Gastroesophageal sphincter (tissue), 4 donors: ENCODE results near the gene CPED1. TPM values are rescaled to one million over a fixed set of nuclear protein-coding genes. Genes with fewer than 3 reads are reported as not detected.
A peak's percentile ranks its signal among the peaks of the same experiment; 100 is the strongest.

Experiments used
- ATAC-seq: fragments of 150-250 bp; one replicate; pipeline ENCODE4 v1.9.1; 2016; ENCODE audit warnings: mild to moderate bottlenecking, moderate library complexity
- H3K27ac ChIP-seq, 4 donors: fragments of 200-600 bp; sonication (generic) in 3 of 4; 1 replicate in 3 of 4; 2 replicates in 1 of 4; pipeline ENCODE4 v1.5.1; 2016 to 2019
- H3K27me3 ChIP-seq: fragments of 200-600 bp; sonication (generic); one replicate; pipeline ENCODE4 v1.5.1; 2019
- H3K36me3 ChIP-seq, 2 donors: fragments of 200-600 bp; sonication (generic); one replicate each; pipeline ENCODE4 v1.5.1; 2019; ENCODE audit warnings: control low read depth in 1 of 2
- H3K4me1 ChIP-seq, 3 donors: fragments of 200-600 bp; sonication (generic); 1 replicate in 2 of 3; 2 replicates in 1 of 3; pipeline ENCODE4 v1.5.1; 2016 to 2019; ENCODE audit warnings: control low read depth in 2 of 3
- H3K4me3 ChIP-seq, 2 donors: fragments of 200-600 bp; sonication (generic); one replicate each; pipeline ENCODE4 v1.5.1; 2019; ENCODE audit warnings: mild to moderate bottlenecking in 1 of 2, moderate library complexity in 1 of 2
- H3K9me3 ChIP-seq, 3 donors: fragments of 200-600 bp; sonication (generic); one replicate each; pipeline ENCODE4 v1.5.1; 2017 to 2019; ENCODE audit warnings: control low read depth in 2 of 3
- CTCF ChIP-seq, 4 experiments: fragments of 200-600 bp in 2 of 4; fragments of 450-650 bp in 2 of 4; sonication (generic) in 1 of 4; IDR thresholded peaks; one replicate each; pipeline ENCODE4 v1.5.1; 2017 to 2019; ENCODE audit warnings: antibody characterized with exemption in 4 of 4, mild to moderate bottlenecking in 2 of 4, moderate library complexity in 2 of 4
- EP300 ChIP-seq: sonication (generic); formaldehyde crosslinking; IDR thresholded peaks from one replicate; pipeline ENCODE4 v1.6.1; 2017; ENCODE audit warnings: antibody characterized with exemption, mild to moderate bottlenecking
- POLR2A ChIP-seq, 2 donors: fragments of 450-650 bp; IDR thresholded peaks; one replicate each; pipeline ENCODE4 v1.6.1; 2017; ENCODE audit warnings: antibody characterized with exemption in 2 of 2, mild to moderate bottlenecking in 2 of 2, moderate library complexity in 1 of 2
- POLR2AphosphoS5 ChIP-seq: sonication (generic); formaldehyde crosslinking; IDR thresholded peaks from one replicate; pipeline ENCODE4 v1.6.1; 2017; ENCODE audit warnings: antibody characterized with exemption
- WGBS, 2 donors: methylation state at CpG; one replicate each; pipeline ENCODE4 v1.1.5; 2018; ENCODE audit warnings: low coverage in 1 of 2; 5-methylcytosine and 5-hydroxymethylcytosine counted together
- total RNA-seq, 4 donors: library from RNA; depleted of rRNA; stranded (reverse); fragments of >200 nt; gene quantifications; one replicate each; pipeline ENCODE4 v1.1.0, GENCODE V29; 2016

CPED1 gene
- total RNA-seq, 4 donors from 2014 or later = 35.1 to 97.7 (median 60.5) TPM

GRCh38 chr7:121027761-121028669, 39.5 kb downstream of the CPED1 start:
- ATAC-seq = no peak
- peaks cover 8 to 49% (median 8%) of the 10 kb centered on the region in 3 donors for H3K4me1 ChIP-seq
- no peaks in the 10 kb centered on the region for H3K9me3 ChIP-seq
- WGBS, 2 donors = 34 to 66% methylated on average over 10 of the region's 10 CpGs
- no peaks in the 10 kb centered on the region for H3K27me3 ChIP-seq
- H3K36me3 ChIP-seq = no peaks in the 10 kb centered on the region
- no peak overlapping the region for H3K4me3 ChIP-seq
- TF ChIP-seq POLR2A (IDR thresholded peaks at IDR 0.05) = no peak
- no peak for TF ChIP-seq CTCF (IDR thresholded peaks at IDR 0.05)
- TF ChIP-seq EP300 = no peak
- TF ChIP-seq POLR2AphosphoS5 = no peak
- H3K27ac ChIP-seq = peak overlapping the region in 2 of 4 donors; percentile 10 to 22

DNA sequence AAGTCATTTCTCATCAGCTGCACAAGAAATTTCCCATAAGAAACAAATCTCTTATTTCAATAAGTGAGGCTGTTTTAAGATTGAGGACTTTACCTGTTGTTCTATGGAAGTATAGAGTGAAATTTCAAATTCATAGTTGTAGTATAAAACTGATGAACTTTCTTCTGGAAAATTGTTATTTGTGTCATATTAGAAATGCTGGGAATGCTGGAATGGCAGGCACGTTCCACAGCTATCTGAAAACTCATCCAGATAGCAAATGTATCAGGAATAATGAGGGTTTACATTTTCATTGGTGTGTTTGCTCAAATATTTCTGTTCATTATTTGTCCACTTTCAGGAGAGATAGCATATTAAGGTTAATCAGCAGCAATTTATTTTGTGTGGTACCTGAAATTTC, 40.8 kb downstream of the CPED1 start:
- no peak for ATAC-seq
- Histone ChIP-seq H3K27ac (no peak overlapping the region), H3K4me1 (peaks cover 0 to 45% (median 0%) of the 10 kb centered on the region in 3 donors), H3K9me3 (no peaks in the 10 kb centered on the region), H3K36me3 (no peaks in the 10 kb centered on the region), H3K27me3 (no peaks in the 10 kb centered on the region), H3K4me3 (no peak overlapping the region)
- no peak for TF ChIP-seq POLR2A (IDR thresholded peaks at IDR 0.05)
- TF ChIP-seq EP300 = no peak
- TF ChIP-seq POLR2AphosphoS5 = no peak
- no peak for TF ChIP-seq CTCF (IDR thresholded peaks at IDR 0.05)
- WGBS, 2 donors = 88 to 91% methylated on average over 1 of the region's 1 CpG

GRCh38 chr7:121030308-121030707, 41.8 kb downstream of the CPED1 start:
- 89 to 91% methylated on average over 5 of the region's 5 CpGs for WGBS, 2 donors
- Histone ChIP-seq H3K4me1 (peaks cover 0 to 35% (median 0%) of the 10 kb centered on the region in 3 donors), H3K27me3 (no peaks in the 10 kb centered on the region), H3K36me3 (no peaks in the 10 kb centered on the region), H3K9me3 (no peaks in the 10 kb centered on the region), H3K4me3 (no peak overlapping the region), H3K27ac (no peak overlapping the region)
- TF ChIP-seq POLR2A (IDR thresholded peaks at IDR 0.05) (no peak), CTCF (IDR thresholded peaks at IDR 0.05) (no peak), POLR2AphosphoS5 (no peak), EP300 (no peak)
- ATAC-seq = no peak

GRCh38 chr7:121032645-121033460, 44.3 kb downstream of the CPED1 start:
- H3K27ac ChIP-seq = no peak overlapping the region
- WGBS, 2 donors = 46 to 68% methylated on average over 5 to 7 of the region's 7 CpGs

More at GRCh38 chr7:121032645-121033460, 44.3 kb downstream of the CPED1 start:
- Histone ChIP-seq H3K27me3 (no peaks in the 10 kb centered on the region), H3K4me1 (peaks cover 0 to 27% (median 0%) of the 10 kb centered on the region in 3 donors), H3K4me3 (no peak overlapping the region), H3K9me3 (no peaks in the 10 kb centered on the region), H3K36me3 (no peaks in the 10 kb centered on the region)
- no peak for ATAC-seq
- TF ChIP-seq POLR2AphosphoS5 = no peak
- no peak for TF ChIP-seq CTCF (IDR thresholded peaks at IDR 0.05)
- TF ChIP-seq POLR2A (IDR thresholded peaks at IDR 0.05) = no peak
- no peak for TF ChIP-seq EP300
